ENCODE measurements around the gene PGM1. TPM values are rescaled to one million over a fixed set of nuclear protein-coding genes. Genes with fewer than 3 reads are reported as not detected.

PGM1 gene
- total RNA-seq = 10 to 100 TPM; 38.8 to 43.8 TPM

GRCh38 chr1:63593303-63593885 is at the start of gene PGM1:
Gene PGM1 (plus strand): TSS chr1:63593411. CDS start chr1:63593489, 78 bp downstream.
- POLR2A ChIA-PET = no interaction called here

GRCh38 chr1:63545780-63546179 is 47.4 kb upstream of the PGM1 start:
- Mint-ChIP-seq H3K36me3 (ENCODE audit: low read depth) (peaks cover 4% of the 10 kb centered on the region), H3K4me3 (no peak overlapping the region), H3K27ac (no peak overlapping the region), H3K27me3 (no peaks in the 10 kb centered on the region), H3K9me3 (ENCODE audit: low read depth) (no peaks in the 10 kb centered on the region), H3K4me1 (no peaks in the 10 kb centered on the region)
- intact Hi-C loops (cut with DNase I, micrococcal nuclease) = no loop called here
- CTCF ChIA-PET = no interaction called here
- DNase-seq = no peak
- no peak for ATAC-seq
- POLR2A ChIA-PET = no interaction called here

More at GRCh38 chr1:63593303-63593885, at the start of gene PGM1:
- Mint-ChIP-seq H3K27ac (peak within 1 kb of the TSS; percentile 96), H3K4me3 (peak within 1 kb of the TSS; percentile 97), H3K36me3 (ENCODE audit: low read depth) (peaks cover 15% of the 10 kb centered on the region), H3K9me3 (ENCODE audit: low read depth) (peaks cover 2% of the 10 kb centered on the region), H3K27me3 (no peaks in the 10 kb centered on the region), H3K4me1 (peaks cover 27% of the 10 kb centered on the region)
- intact Hi-C loops (cut with DNase I, micrococcal nuclease) = loop anchor here (1.0 to 10.0 kb wide), 7 partner anchors 70 to 1829 kb away; partner anchors contain the start of genes AK4 (in 1 of the 2), ALG6 (in 1 of the 2), EFCAB7 (in 1 of the 2) and ITGB3BP (in 1 of the 2)
- CTCF ChIA-PET = interaction anchor here (0.7 to 1.5 kb wide), 4 partner anchors 15 to 653 kb away, joined by 3 to 9 read pairs (median 3); no protein-coding TSS in a partner anchor
- DNase-seq (peak; percentile 89), ATAC-seq (peak; percentile 85)

- DNase-seq (no peak), ATAC-seq (no peak)
- POLR2A ChIA-PET = no interaction called here
- peaks cover 4% of the 10 kb centered on the region for H3K36me3 Mint-ChIP-seq (ENCODE audit: low read depth)
- CTCF ChIA-PET = no interaction called here
- no peaks in the 10 kb centered on the region for H3K4me1 Mint-ChIP-seq
- H3K4me3 Mint-ChIP-seq = no peak overlapping the region
- intact Hi-C loops (cut with DNase I, micrococcal nuclease) = no loop called here
- H3K9me3 Mint-ChIP-seq (ENCODE audit: low read depth) = no peaks in the 10 kb centered on the region
- H3K27ac Mint-ChIP-seq = no peak overlapping the region
- no peaks in the 10 kb centered on the region for H3K27me3 Mint-ChIP-seq
Measured at GRCh38 chr1:63547621-63548294, 45.5 kb upstream of the PGM1 start.

- intact Hi-C loops (cut with DNase I, micrococcal nuclease) = no loop called here
- H3K27ac Mint-ChIP-seq = no peak overlapping the region
- H3K36me3 Mint-ChIP-seq (ENCODE audit: low read depth) = peaks cover 4% of the 10 kb centered on the region
- no peaks in the 10 kb centered on the region for H3K9me3 Mint-ChIP-seq (ENCODE audit: low read depth)
- no peak for DNase-seq
- no peak for ATAC-seq
- no peaks in the 10 kb centered on the region for H3K27me3 Mint-ChIP-seq
- H3K4me1 Mint-ChIP-seq = no peaks in the 10 kb centered on the region
- ChIA-PET POLR2A (no interaction called here), CTCF (no interaction called here)
- no peak overlapping the region for H3K4me3 Mint-ChIP-seq
Measured at GRCh38 chr1:63548303-63548702, 44.9 kb upstream of the PGM1 start.

GRCh38 chr1:63548877-63549276 is 44.3 kb upstream of the PGM1 start:
- ChIA-PET CTCF (no interaction called here), POLR2A (no interaction called here)
- H3K9me3 Mint-ChIP-seq (ENCODE audit: low read depth) = no peaks in the 10 kb centered on the region
- H3K27ac Mint-ChIP-seq = no peak overlapping the region
- ATAC-seq (no peak), DNase-seq (no peak)
- H3K4me1 Mint-ChIP-seq = no peaks in the 10 kb centered on the region
- H3K27me3 Mint-ChIP-seq = no peaks in the 10 kb centered on the region
- peaks cover 4% of the 10 kb centered on the region for H3K36me3 Mint-ChIP-seq (ENCODE audit: low read depth)
- no peak overlapping the region for H3K4me3 Mint-ChIP-seq
- intact Hi-C loops (cut with DNase I, micrococcal nuclease) = no loop called here

GRCh38 chr1:63555480-63555879 is 37.7 kb upstream of the PGM1 start:
- Mint-ChIP-seq H3K9me3 (ENCODE audit: low read depth) (no peaks in the 10 kb centered on the region), H3K4me3 (no peak overlapping the region), H3K36me3 (ENCODE audit: low read depth) (peaks cover 5% of the 10 kb centered on the region), H3K27me3 (no peaks in the 10 kb centered on the region), H3K4me1 (no peaks in the 10 kb centered on the region), H3K27ac (no peak overlapping the region)
- no peak for ATAC-seq
- CTCF ChIA-PET = interaction anchor here (1.5 kb wide), 1 partner anchor 20 kb away, joined by 7 read pairs; no protein-coding TSS in a partner anchor
- no peak for DNase-seq
- POLR2A ChIA-PET = no interaction called here
- intact Hi-C loops (cut with DNase I, micrococcal nuclease) = loop anchor here in 1 of 2 experiments (5.0 kb wide), 1 partner anchor 692 kb away; no protein-coding TSS in a partner anchor

- H3K4me3 Mint-ChIP-seq = no peak overlapping the region
- intact Hi-C loops (cut with DNase I, micrococcal nuclease) = loop anchor here in 1 of 2 experiments (5.0 kb wide), 1 partner anchor 690 kb away; no protein-coding TSS in a partner anchor
- ChIA-PET POLR2A (no interaction called here), CTCF (interaction anchor here (1.0 to 2.6 kb wide), 5 partner anchors 18 to 692 kb away, joined by 3 to 10 read pairs (median 3); no protein-coding TSS in a partner anchor)
- DNase-seq = peak; percentile 44
- no peaks in the 10 kb centered on the region for H3K4me1 Mint-ChIP-seq
- H3K9me3 Mint-ChIP-seq (ENCODE audit: low read depth) = no peaks in the 10 kb centered on the region
- no peaks in the 10 kb centered on the region for H3K27me3 Mint-ChIP-seq
- ATAC-seq = no peak
- no peak overlapping the region for H3K27ac Mint-ChIP-seq
- peaks cover 4% of the 10 kb centered on the region for H3K36me3 Mint-ChIP-seq (ENCODE audit: low read depth)
Measured at GRCh38 chr1:63557365-63557987, 35.7 kb upstream of the PGM1 start.

GRCh38 chr1:63559357-63559756 is 33.9 kb upstream of the PGM1 start:
- H3K27ac Mint-ChIP-seq = no peak overlapping the region
- DNase-seq (no peak), ATAC-seq (no peak)
- POLR2A ChIA-PET = no interaction called here
- H3K4me1 Mint-ChIP-seq = no peaks in the 10 kb centered on the region
- H3K4me3 Mint-ChIP-seq = no peak overlapping the region
- no peaks in the 10 kb centered on the region for H3K9me3 Mint-ChIP-seq (ENCODE audit: low read depth)
- H3K27me3 Mint-ChIP-seq = no peaks in the 10 kb centered on the region
- intact Hi-C loops (cut with DNase I, micrococcal nuclease) = loop anchor here in 1 of 2 experiments (5.0 kb wide), 1 partner anchor 688 kb away; no protein-coding TSS in a partner anchor
- H3K36me3 Mint-ChIP-seq (ENCODE audit: low read depth) = peaks cover 5% of the 10 kb centered on the region
- CTCF ChIA-PET = no interaction called here

GRCh38 chr1:63563745-63564144 is 29.5 kb upstream of the PGM1 start:
- ATAC-seq (no peak), DNase-seq (no peak)
- ChIA-PET CTCF (interaction anchor here (0.8 kb wide), 1 partner anchor 625 kb away, joined by 3 read pairs; no protein-coding TSS in a partner anchor), POLR2A (no interaction called here)
- intact Hi-C loops (cut with DNase I, micrococcal nuclease) = no loop called here
- H3K27ac Mint-ChIP-seq = no peak overlapping the region
- H3K9me3 Mint-ChIP-seq (ENCODE audit: low read depth) = no peaks in the 10 kb centered on the region
- no peaks in the 10 kb centered on the region for H3K4me1 Mint-ChIP-seq
- H3K27me3 Mint-ChIP-seq = no peaks in the 10 kb centered on the region
- no peak overlapping the region for H3K4me3 Mint-ChIP-seq
- peaks cover 5% of the 10 kb centered on the region for H3K36me3 Mint-ChIP-seq (ENCODE audit: low read depth)

- intact Hi-C loops (cut with DNase I, micrococcal nuclease) = no loop called here
- H3K4me3 Mint-ChIP-seq = no peak overlapping the region
- no peaks in the 10 kb centered on the region for H3K4me1 Mint-ChIP-seq
- no peaks in the 10 kb centered on the region for H3K9me3 Mint-ChIP-seq (ENCODE audit: low read depth)
- peaks cover 4% of the 10 kb centered on the region for H3K36me3 Mint-ChIP-seq (ENCODE audit: low read depth)
- no peak for DNase-seq
- no peaks in the 10 kb centered on the region for H3K27me3 Mint-ChIP-seq
- H3K27ac Mint-ChIP-seq = no peak overlapping the region
- ATAC-seq = no peak
- CTCF ChIA-PET = no interaction called here
- POLR2A ChIA-PET = no interaction called here
Measured at GRCh38 chr1:63569068-63569467, 24.1 kb upstream of the PGM1 start.

GRCh38 chr1:63569640-63570316 is 23.4 kb upstream of the PGM1 start:
- CTCF ChIA-PET = interaction anchor here (0.6 to 1.2 kb wide), 2 partner anchors 9 to 13 kb away, joined by 3 read pairs; no protein-coding TSS in a partner anchor
- POLR2A ChIA-PET = no interaction called here
- DNase-seq (no peak), ATAC-seq (no peak)
- intact Hi-C loops (cut with DNase I, micrococcal nuclease) = no loop called here
- Mint-ChIP-seq H3K27ac (no peak overlapping the region), H3K4me3 (no peak overlapping the region), H3K36me3 (ENCODE audit: low read depth) (peaks cover 2% of the 10 kb centered on the region), H3K9me3 (ENCODE audit: low read depth) (no peaks in the 10 kb centered on the region), H3K4me1 (no peaks in the 10 kb centered on the region), H3K27me3 (no peaks in the 10 kb centered on the region)
